Sigmoid colon (tissue), 4 donors: ENCODE results near the gene CCDC150.

Experiments
- POLR2AphosphoS5 ChIP-seq, 4 donors: sonication (generic); formaldehyde crosslinking; IDR thresholded peaks; one replicate each; pipeline ENCODE4 v1.6.1; 2017; ENCODE audit warnings: antibody characterized with exemption in 4 of 4
- TF ChIP-seq, protein P1 (sequence below), 4 experiments: fragments of 450-650 bp in 3 of 4; fragments of 200-600 bp in 1 of 4; IDR thresholded peaks; one replicate each; pipeline ENCODE4 v1.5.1; 2016 to 2019; ENCODE audit warnings: antibody characterized with exemption in 4 of 4, mild to moderate bottlenecking in 3 of 4, moderate library complexity in 2 of 4

DNA sequence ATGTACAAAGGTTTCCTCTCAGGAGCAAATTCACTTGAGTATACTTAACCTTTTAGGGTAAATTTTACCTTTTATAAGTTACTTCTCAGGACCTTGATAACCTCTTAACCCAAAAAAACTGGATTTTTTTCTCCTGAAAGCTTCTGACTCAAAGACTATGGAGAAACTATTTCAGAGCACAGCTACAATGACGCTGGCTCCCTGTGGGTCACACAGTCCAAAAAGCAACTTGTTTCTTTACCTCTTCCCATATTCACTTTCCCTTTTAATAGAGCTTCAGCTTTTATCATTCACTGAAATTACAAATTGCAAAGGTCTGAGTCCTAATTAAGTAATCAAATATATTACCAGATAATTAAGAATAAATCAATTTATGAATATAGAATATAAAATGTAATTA is 127.6 kb downstream of the CCDC150 start:
- TF ChIP-seq, protein P1, sequence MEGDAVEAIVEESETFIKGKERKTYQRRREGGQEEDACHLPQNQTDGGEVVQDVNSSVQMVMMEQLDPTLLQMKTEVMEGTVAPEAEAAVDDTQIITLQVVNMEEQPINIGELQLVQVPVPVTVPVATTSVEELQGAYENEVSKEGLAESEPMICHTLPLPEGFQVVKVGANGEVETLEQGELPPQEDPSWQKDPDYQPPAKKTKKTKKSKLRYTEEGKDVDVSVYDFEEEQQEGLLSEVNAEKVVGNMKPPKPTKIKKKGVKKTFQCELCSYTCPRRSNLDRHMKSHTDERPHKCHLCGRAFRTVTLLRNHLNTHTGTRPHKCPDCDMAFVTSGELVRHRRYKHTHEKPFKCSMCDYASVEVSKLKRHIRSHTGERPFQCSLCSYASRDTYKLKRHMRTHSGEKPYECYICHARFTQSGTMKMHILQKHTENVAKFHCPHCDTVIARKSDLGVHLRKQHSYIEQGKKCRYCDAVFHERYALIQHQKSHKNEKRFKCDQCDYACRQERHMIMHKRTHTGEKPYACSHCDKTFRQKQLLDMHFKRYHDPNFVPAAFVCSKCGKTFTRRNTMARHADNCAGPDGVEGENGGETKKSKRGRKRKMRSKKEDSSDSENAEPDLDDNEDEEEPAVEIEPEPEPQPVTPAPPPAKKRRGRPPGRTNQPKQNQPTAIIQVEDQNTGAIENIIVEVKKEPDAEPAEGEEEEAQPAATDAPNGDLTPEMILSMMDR (IDR thresholded peaks at IDR 0.05): no peak
- TF ChIP-seq POLR2AphosphoS5 (IDR thresholded peaks at IDR 0.05): no peak
